Measurements from ENCODE around the gene MMP23B. TPM values are rescaled to one million over a fixed set of nuclear protein-coding genes. Genes with fewer than 3 reads are reported as not detected.

The MMP23B gene
- total RNA-seq, 4 donors from 2014 or later = 0.62 TPM; not detected in 3

GRCh38 chr1:1677718-1678580 is 46.0 kb downstream of the MMP23B start:
- H3K27ac ChIP-seq = peak overlapping the region in 1 of 4 donors; percentile 41
- in situ Hi-C loops (cut with MboI; ENCODE audit: low sequenced_read_pairs in 4 of 4) = no loop called here
- DNase-seq = no peak

DNA sequence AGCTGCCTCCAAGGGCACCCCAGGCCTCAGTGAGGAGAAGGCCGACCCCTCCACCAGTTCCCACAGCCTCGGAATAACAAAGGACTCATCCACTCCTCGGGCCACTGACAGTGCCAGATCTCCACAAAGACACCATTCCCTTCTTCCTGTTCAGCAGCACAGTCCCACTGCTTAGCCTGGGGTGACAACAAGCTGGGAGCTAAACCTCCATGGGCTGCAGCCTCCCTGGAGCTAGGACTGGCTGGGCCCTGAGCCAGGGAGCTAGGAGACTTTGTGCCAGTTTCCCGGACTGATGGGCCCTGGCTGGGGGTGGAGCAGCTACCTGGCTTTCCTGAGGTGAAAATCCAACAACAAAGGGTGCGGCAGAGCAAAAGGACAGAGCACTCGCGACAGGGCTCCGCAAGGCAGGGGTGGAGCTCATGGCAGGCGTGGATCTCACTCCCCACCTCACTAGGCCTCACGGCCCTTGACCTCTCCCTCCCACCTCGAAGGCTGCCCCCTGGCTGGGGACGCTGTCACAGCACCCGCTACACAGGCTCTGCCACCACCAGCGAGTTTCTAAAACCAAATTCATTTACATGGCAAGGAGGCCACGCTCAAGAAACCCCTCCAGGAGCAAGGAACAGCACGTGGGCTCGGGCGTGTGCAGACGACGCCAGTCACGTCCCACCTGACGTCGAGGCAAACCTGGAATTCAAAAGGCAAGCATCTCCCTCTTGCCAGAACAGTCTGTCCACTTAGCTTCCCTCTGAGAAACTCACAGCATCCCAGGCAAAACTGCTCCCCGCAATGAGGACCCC is 46.8 kb downstream of the MMP23B start:
- no peak for ATAC-seq

More at GRCh38 chr1:1677718-1678580, 46.0 kb downstream of the MMP23B start:
- H3K9me3 ChIP-seq = no peaks in the 10 kb centered on the region
- ATAC-seq = no peak
- peaks cover 0 to 12% of the 10 kb centered on the region in 2 donors for H3K36me3 ChIP-seq
- H3K27me3 ChIP-seq = no peaks in the 10 kb centered on the region
- H3K4me1 ChIP-seq = peaks cover 0 to 7% of the 10 kb centered on the region in 2 donors
- no peak overlapping the region for H3K4me3 ChIP-seq
- TF ChIP-seq POLR2A (IDR thresholded peaks at IDR 0.05) = no peak
- TF ChIP-seq CTCF (IDR thresholded peaks at IDR 0.05 in 4 of 5, conservative IDR thresholded peaks at IDR 0.05 in 1 of 5) = no peak
- intact Hi-C loops (cut with DNase I; ENCODE audit: low total_unique reads) = no loop called here

GRCh38 chr1:1680031-1680911 is 48.3 kb downstream of the MMP23B start:
- Histone ChIP-seq H3K4me3 (no peak overlapping the region), H3K27me3 (no peaks in the 10 kb centered on the region), H3K4me1 (peaks cover 0 to 7% of the 10 kb centered on the region in 2 donors), H3K9me3 (no peaks in the 10 kb centered on the region), H3K27ac (no peak overlapping the region), H3K36me3 (no peaks in the 10 kb centered on the region)
- ATAC-seq (no peak), DNase-seq (no peak)
- no peak for TF ChIP-seq POLR2A (IDR thresholded peaks at IDR 0.05)
- intact Hi-C loops (cut with DNase I; ENCODE audit: low total_unique reads) (no loop called here), in situ Hi-C loops (cut with MboI; ENCODE audit: low sequenced_read_pairs in 4 of 4) (no loop called here)

More for the DNA sequence above, 46.8 kb downstream of the MMP23B start:
- no peaks in the 10 kb centered on the region for H3K9me3 ChIP-seq
- H3K36me3 ChIP-seq = peaks cover 0 to 7% of the 10 kb centered on the region in 2 donors
- H3K27me3 ChIP-seq = no peaks in the 10 kb centered on the region
- H3K4me1 ChIP-seq = peaks cover 0 to 7% of the 10 kb centered on the region in 2 donors
- no peak for TF ChIP-seq POLR2A (IDR thresholded peaks at IDR 0.05)
- DNase-seq = no peak
- in situ Hi-C loops (cut with MboI; ENCODE audit: low sequenced_read_pairs in 4 of 4) (no loop called here), intact Hi-C loops (cut with DNase I; ENCODE audit: low total_unique reads) (no loop called here)
- no peak overlapping the region for H3K4me3 ChIP-seq
- no peak overlapping the region for H3K27ac ChIP-seq

- Histone ChIP-seq H3K27ac (no peak overlapping the region), H3K4me1 (peaks cover 0 to 7% of the 10 kb centered on the region in 2 donors), H3K4me3 (no peak overlapping the region), H3K9me3 (no peaks in the 10 kb centered on the region), H3K27me3 (no peaks in the 10 kb centered on the region), H3K36me3 (no peaks in the 10 kb centered on the region)
- no peak for TF ChIP-seq POLR2A (IDR thresholded peaks at IDR 0.05)
- TF ChIP-seq CTCF (IDR thresholded peaks at IDR 0.05 in 4 of 5, conservative IDR thresholded peaks at IDR 0.05 in 1 of 5) = no peak
- no peak for DNase-seq
- in situ Hi-C loops (cut with MboI; ENCODE audit: low sequenced_read_pairs in 4 of 4) = no loop called here
- intact Hi-C loops (cut with DNase I; ENCODE audit: low total_unique reads) = no loop called here
- ATAC-seq = no peak
Measured at GRCh38 chr1:1680912-1681273, 48.9 kb downstream of the MMP23B start.

GRCh38 chr1:1683104-1683905 is 51.3 kb downstream of the MMP23B start:
- TF ChIP-seq CTCF (IDR thresholded peaks at IDR 0.05 in 4 of 5, conservative IDR thresholded peaks at IDR 0.05 in 1 of 5) = no peak
- no peak for TF ChIP-seq POLR2A (IDR thresholded peaks at IDR 0.05)
- ATAC-seq (no peak), DNase-seq (no peak)
- no peaks in the 10 kb centered on the region for H3K9me3 ChIP-seq
- H3K27ac ChIP-seq = no peak overlapping the region
- no peak overlapping the region for H3K4me3 ChIP-seq
- peaks cover 0 to 11% of the 10 kb centered on the region in 2 donors for H3K4me1 ChIP-seq
- in situ Hi-C loops (cut with MboI; ENCODE audit: low sequenced_read_pairs in 4 of 4) (no loop called here), intact Hi-C loops (cut with DNase I; ENCODE audit: low total_unique reads) (no loop called here)
- no peaks in the 10 kb centered on the region for H3K36me3 ChIP-seq
- no peaks in the 10 kb centered on the region for H3K27me3 ChIP-seq

Data from gastrocnemius medialis (tissue), 4 donors.